T-helper 17 cell (primary cell): ENCODE data around the gene ATP8A2. TPM values are rescaled to one million over a fixed set of nuclear protein-coding genes. Genes with fewer than 3 reads are reported as not detected.

ENCODE experiments used
- ATAC-seq: fragments of 150-1000 bp; cut with Tn5 transposase; 2 replicates; pipeline ENCODE4 v1.10.0; 2021; ENCODE audit warnings: mild to moderate bottlenecking, moderate library complexity
- DNase-seq, 3 donors: peaks; one replicate each; pipeline versions ENCODE4 v3.0.0 to v3.0.0-alpha.2; 2020 to 2021
- H3K9me3 ChIP-seq: one replicate; pipeline ENCODE4 v1.7.0; 2013; ENCODE audit warnings: low read length, mild to moderate bottlenecking; ENCODE audit not compliant: control insufficient read depth, poor library complexity, severe bottlenecking
- H3K27ac Mint-ChIP-seq: one replicate; pipeline ENCODE4 v1.8.0; 2022; ENCODE audit warnings: mild to moderate bottlenecking, moderate library complexity, mixed read lengths
- H3K27me3 Mint-ChIP-seq: one replicate; pipeline ENCODE4 v1.8.0; 2022; ENCODE audit warnings: mixed read lengths
- H3K36me3 Mint-ChIP-seq: one replicate; pipeline ENCODE4 v1.8.0; 2022; ENCODE audit warnings: low read depth, mixed read lengths
- H3K4me1 Mint-ChIP-seq: one replicate; pipeline ENCODE4 v1.8.0; 2022; ENCODE audit warnings: mild to moderate bottlenecking, mixed read lengths
- H3K4me3 Mint-ChIP-seq: one replicate; pipeline ENCODE4 v1.8.0; 2022; ENCODE audit warnings: mild to moderate bottlenecking, moderate library complexity, mixed read lengths
- total RNA-seq, 4 donors: library from RNA in 2 of 4; stranded (reverse) in 2 of 4; gene quantifications; one replicate each; pipeline ENCODE4 v1.2.3 and lab custom pipeline; 2022 to 2026

The ATP8A2 gene
- total RNA-seq, 2 donors from 2014 or later = 0.18 to 0.20 TPM

- Mint-ChIP-seq H3K4me1 (peaks cover 3% of the 10 kb centered on the region), H3K4me3 (no peak overlapping the region), H3K27me3 (no peaks in the 10 kb centered on the region), H3K27ac (no peak overlapping the region), H3K36me3 (peaks cover 3% of the 10 kb centered on the region)
- H3K9me3 ChIP-seq = no peaks in the 10 kb centered on the region
- ATAC-seq (no peak), DNase-seq (no peak)
These were observed 616.2 kb downstream of the ATP8A2 start for GRCh38 chr13:25987987-25988386.

- no peak overlapping the region for H3K4me3 Mint-ChIP-seq
- no peak for ATAC-seq
- H3K4me1 Mint-ChIP-seq = peaks cover 3% of the 10 kb centered on the region
- no peaks in the 10 kb centered on the region for H3K27me3 Mint-ChIP-seq
- peaks cover 3% of the 10 kb centered on the region for H3K36me3 Mint-ChIP-seq
- no peak for DNase-seq
- H3K27ac Mint-ChIP-seq = no peak overlapping the region
- no peaks in the 10 kb centered on the region for H3K9me3 ChIP-seq
These were observed 616.9 kb downstream of the ATP8A2 start for GRCh38 chr13:25988661-25989060.

DNA sequence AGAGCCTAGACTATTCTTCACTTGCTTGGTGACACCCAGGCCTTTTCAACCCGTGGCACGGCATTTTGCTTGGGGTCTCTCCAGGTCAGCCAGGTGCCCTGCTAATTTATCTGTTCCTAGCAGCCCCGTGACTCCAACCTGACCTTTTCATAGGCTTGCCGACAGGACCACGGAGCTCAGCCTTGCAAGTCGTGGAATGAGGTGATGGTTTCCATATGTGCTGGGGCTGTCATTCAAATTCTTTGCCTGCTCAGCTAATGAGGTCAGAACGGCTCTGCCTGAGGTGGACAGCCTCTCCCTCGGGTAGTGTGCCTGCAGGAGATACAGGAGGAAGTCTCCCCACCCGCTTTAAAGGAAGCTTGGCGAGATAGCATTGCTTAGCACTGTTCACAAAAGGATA lies 619.0 kb downstream of the ATP8A2 start:
- no peak for ATAC-seq
- no peaks in the 10 kb centered on the region for H3K9me3 ChIP-seq
- H3K4me3 Mint-ChIP-seq = no peak overlapping the region
- H3K4me1 Mint-ChIP-seq = peaks cover 3% of the 10 kb centered on the region
- no peak for DNase-seq
- peaks cover 5% of the 10 kb centered on the region for H3K36me3 Mint-ChIP-seq
- H3K27me3 Mint-ChIP-seq = no peaks in the 10 kb centered on the region
- H3K27ac Mint-ChIP-seq = no peak overlapping the region

GRCh38 chr13:25992076-25992475 lies 620.3 kb downstream of the ATP8A2 start:
- H3K36me3 Mint-ChIP-seq = peaks cover 5% of the 10 kb centered on the region
- no peak overlapping the region for H3K27ac Mint-ChIP-seq
- H3K4me3 Mint-ChIP-seq = no peak overlapping the region
- ATAC-seq (no peak), DNase-seq (no peak)
- H3K9me3 ChIP-seq = no peaks in the 10 kb centered on the region
- H3K27me3 Mint-ChIP-seq = no peaks in the 10 kb centered on the region
- peaks cover 3% of the 10 kb centered on the region for H3K4me1 Mint-ChIP-seq

DNA sequence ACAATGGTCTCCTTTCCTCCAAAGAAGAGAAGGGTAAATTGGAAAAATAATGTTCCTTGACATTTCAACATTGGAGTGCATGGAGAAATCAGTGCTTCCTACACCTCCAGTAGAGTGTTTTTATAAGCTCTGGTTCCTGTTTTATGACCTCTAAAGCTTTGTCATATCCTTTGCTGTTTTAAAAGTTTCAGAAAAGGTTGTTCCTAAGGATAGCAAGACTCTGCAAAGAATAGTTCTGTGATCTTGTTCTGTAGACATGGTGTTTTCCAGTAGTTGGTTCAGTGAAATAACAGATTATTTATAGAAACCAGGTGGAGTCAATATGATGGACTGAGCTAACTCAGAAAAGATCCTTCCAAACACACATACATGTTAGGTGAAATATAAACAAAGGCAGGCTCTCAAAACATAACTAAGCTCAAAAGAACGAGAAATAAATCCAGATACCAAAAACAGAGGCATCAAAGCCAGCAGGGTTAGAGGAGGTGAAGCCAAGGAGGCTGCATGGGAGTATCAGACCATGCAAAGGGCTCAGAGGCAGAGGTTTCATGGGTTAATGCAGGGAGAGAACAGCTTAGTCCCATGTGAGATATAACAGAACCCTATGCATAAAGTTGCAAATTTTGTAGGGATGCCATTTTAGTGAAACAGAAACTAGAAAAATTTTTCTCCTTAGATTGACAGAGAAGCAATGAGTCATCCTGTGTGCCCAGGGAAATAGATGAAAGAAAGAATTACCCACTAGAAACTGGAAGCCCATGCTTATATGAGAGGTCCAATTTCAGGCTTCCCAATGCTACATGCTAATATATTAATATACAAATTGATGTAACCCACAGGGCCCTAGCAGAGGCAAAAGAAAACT lies 635.7 kb downstream of the ATP8A2 start:
- ATAC-seq = no peak
- Mint-ChIP-seq H3K27ac (no peak overlapping the region), H3K4me3 (no peak overlapping the region)

GRCh38 chr13:26010487-26011207 lies 638.9 kb downstream of the ATP8A2 start:
- Mint-ChIP-seq H3K36me3 (no peaks in the 10 kb centered on the region), H3K4me1 (peaks cover 2% of the 10 kb centered on the region), H3K27me3 (peaks cover 6% of the 10 kb centered on the region), H3K27ac (peak overlapping the region; percentile 37), H3K4me3 (no peak overlapping the region)
- DNase-seq = no peak
- H3K9me3 ChIP-seq = no peaks in the 10 kb centered on the region
- ATAC-seq = no peak

More for the DNA sequence above, 635.7 kb downstream of the ATP8A2 start:
- no peaks in the 10 kb centered on the region for H3K36me3 Mint-ChIP-seq
- no peaks in the 10 kb centered on the region for H3K4me1 Mint-ChIP-seq
- DNase-seq = no peak
- peaks cover 6% of the 10 kb centered on the region for H3K27me3 Mint-ChIP-seq
- peaks cover 6% of the 10 kb centered on the region for H3K9me3 ChIP-seq

DNA sequence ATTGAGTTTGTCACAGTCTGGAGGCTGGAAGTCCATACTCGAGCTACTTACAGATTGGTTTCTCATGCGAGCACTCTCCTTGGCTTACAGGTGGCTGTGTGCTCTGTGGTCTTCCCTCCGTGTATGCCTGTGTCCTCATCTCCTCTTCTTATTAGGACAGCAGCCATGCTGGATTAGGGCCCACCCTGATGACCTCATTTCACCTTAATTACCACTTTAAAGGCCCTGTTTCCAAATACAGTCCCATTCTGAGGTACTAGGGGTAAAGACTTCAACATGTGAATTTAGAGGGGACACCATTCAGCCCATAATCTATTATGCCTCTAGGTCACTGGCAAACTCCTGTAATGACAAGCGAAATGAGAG lies 639.4 kb downstream of the ATP8A2 start:
- no peak for DNase-seq
- no peak overlapping the region for H3K27ac Mint-ChIP-seq
- no peak overlapping the region for H3K4me3 Mint-ChIP-seq
- H3K36me3 Mint-ChIP-seq = no peaks in the 10 kb centered on the region
- ATAC-seq = no peak
- H3K4me1 Mint-ChIP-seq = peaks cover 2% of the 10 kb centered on the region
- H3K9me3 ChIP-seq = no peaks in the 10 kb centered on the region
- H3K27me3 Mint-ChIP-seq = peaks cover 6% of the 10 kb centered on the region

GRCh38 chr13:26011996-26012821 lies 640.4 kb downstream of the ATP8A2 start:
- Mint-ChIP-seq H3K4me3 (peak overlapping the region; percentile 87), H3K4me1 (peaks cover 2% of the 10 kb centered on the region), H3K27ac (peak overlapping the region; percentile 9), H3K27me3 (peaks cover 5% of the 10 kb centered on the region), H3K36me3 (no peaks in the 10 kb centered on the region)
- ATAC-seq (peak; percentile 96), DNase-seq (peak in 2 of 3 donors; percentile 23 to 47)
- H3K9me3 ChIP-seq = no peaks in the 10 kb centered on the region

DNA sequence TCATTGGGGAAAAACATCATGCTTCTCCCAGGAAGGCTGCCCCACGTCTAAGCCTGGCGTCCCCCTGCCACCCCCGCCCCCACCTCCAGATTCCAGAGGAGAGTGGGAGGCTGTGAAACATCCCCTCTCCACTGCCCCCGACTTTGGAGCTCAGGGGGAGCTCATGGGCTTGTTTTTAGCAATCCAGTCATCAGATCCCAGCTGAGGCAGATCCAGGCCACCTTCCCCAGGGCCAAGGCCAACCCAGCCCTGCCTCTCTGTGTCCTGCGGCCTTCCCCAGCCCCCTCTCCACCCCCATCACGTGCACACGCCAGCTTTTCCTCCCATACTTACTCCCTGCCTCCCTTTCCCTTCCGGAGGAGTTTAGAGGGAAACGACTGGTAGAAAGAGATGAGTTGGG lies 641.2 kb downstream of the ATP8A2 start:
- peak overlapping the region; percentile 87 for H3K4me3 Mint-ChIP-seq
- no peaks in the 10 kb centered on the region for H3K9me3 ChIP-seq
- DNase-seq (no peak), ATAC-seq (no peak)
- H3K4me1 Mint-ChIP-seq = peaks cover 6% of the 10 kb centered on the region
- H3K36me3 Mint-ChIP-seq = no peaks in the 10 kb centered on the region
- H3K27ac Mint-ChIP-seq = peak overlapping the region; percentile 9
- peaks cover 2% of the 10 kb centered on the region for H3K27me3 Mint-ChIP-seq

DNA sequence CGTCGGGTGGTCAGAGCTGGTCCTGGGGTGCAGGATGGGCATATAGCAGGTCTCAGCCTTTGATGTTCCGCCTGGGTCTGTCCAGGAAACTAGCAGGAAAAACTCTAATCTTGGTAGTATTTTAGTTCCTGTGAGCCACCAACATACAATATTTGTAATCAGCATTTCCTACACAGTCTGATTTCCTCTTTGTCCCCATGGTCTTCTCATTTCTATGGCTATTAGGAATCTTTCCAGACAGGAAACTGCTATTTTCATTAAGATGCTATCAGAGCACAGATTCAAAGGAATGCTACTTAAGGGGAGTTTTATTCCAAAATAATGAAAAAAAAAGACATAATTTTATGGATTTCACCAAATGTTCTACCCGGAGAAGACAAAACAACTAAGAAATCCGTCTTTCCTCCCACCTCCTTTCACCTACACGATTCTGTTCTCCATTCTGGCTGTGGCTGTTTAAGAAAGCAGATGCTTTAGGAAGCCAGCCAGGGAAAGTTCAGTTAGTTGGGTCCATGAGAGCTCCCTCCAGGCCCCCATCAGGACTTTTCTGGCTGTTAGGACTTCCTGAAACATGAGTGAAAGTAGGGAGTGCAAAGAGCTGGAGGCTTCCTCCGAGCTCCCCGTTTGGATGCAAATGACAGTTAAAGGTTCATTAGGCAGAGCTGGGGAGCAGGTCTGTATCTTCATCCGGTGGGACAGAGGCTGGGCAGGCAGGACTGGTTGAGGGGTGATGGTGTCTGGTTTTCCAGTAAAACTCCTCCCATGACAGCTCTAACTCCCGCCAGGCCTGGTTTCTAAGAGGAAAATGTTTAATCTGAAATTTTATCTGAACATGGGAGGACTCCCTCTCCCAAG lies 643.7 kb downstream of the ATP8A2 start:
- no peak for DNase-seq
- Mint-ChIP-seq H3K36me3 (no peaks in the 10 kb centered on the region), H3K27me3 (peaks cover 10% of the 10 kb centered on the region), H3K4me3 (no peak overlapping the region), H3K4me1 (peaks cover 6% of the 10 kb centered on the region), H3K27ac (peak overlapping the region; percentile 21)
- ATAC-seq = no peak
- H3K9me3 ChIP-seq = no peaks in the 10 kb centered on the region

DNA sequence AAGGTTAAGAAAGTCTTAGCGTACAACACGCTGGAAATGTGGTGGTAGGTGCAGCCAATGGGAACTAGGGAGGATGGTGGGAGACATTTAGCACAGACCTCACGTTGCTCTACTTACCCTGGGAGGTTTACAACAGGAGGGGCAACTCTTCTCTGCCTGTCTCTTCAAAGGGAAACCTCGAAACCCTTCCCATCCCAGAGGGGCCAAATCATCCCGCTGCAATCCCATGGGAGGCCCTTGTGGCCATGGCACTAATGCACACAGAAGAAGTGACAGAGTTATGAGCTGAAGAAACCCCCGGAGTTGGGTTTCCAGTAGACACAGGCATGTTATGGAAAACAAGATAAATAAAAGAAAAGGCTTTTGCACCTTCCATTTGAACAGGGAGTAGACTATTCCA lies 644.4 kb downstream of the ATP8A2 start:
- H3K9me3 ChIP-seq = no peaks in the 10 kb centered on the region
- Mint-ChIP-seq H3K4me3 (no peak overlapping the region), H3K36me3 (peaks cover 3% of the 10 kb centered on the region), H3K4me1 (peaks cover 6% of the 10 kb centered on the region), H3K27me3 (peaks cover 14% of the 10 kb centered on the region), H3K27ac (no peak overlapping the region)
- DNase-seq (no peak), ATAC-seq (no peak)

- no peak overlapping the region for H3K4me3 Mint-ChIP-seq
- H3K9me3 ChIP-seq = no peaks in the 10 kb centered on the region
- peaks cover 14% of the 10 kb centered on the region for H3K27me3 Mint-ChIP-seq
- H3K36me3 Mint-ChIP-seq = peaks cover 3% of the 10 kb centered on the region
- H3K27ac Mint-ChIP-seq = peak overlapping the region; percentile 22
- ATAC-seq (peak; percentile 41), DNase-seq (no peak)
- peaks cover 6% of the 10 kb centered on the region for H3K4me1 Mint-ChIP-seq
These were observed 645.6 kb downstream of the ATP8A2 start for GRCh38 chr13:26017196-26017921.
